ENCODE measurements around the gene BMPR1B. TPM values are rescaled to one million over a fixed set of nuclear protein-coding genes. Genes with fewer than 3 reads are reported as not detected.

BMPR1B gene
- total RNA-seq, 3 donors from 2014 or later (not counting 1 experiment from before 2014, with no cell fraction given): 0.25 TPM; not detected in 2

- Histone ChIP-seq H3K9me3 (ENCODE audit: control insufficient read depth, insufficient read depth, low read length) (no peaks in the 10 kb centered on the region), H3K27ac (ENCODE audit: low read length) (no peak overlapping the region), H3K36me3 (ENCODE audit: control insufficient read depth, insufficient read depth, low read length) (no peaks in the 10 kb centered on the region), H3K4me1 (ENCODE audit: control insufficient read depth, insufficient read depth, low read length) (no peaks in the 10 kb centered on the region), H3K4me3 (ENCODE audit: low read length) (no peak overlapping the region), H3K27me3 (ENCODE audit: control insufficient read depth, insufficient read depth, low read length) (no peaks in the 10 kb centered on the region)
- no peak for DNase-seq
- Mint-ChIP-seq H3K27ac (no peak overlapping the region), H3K4me1 (no peaks in the 10 kb centered on the region), H3K27me3 (ENCODE audit: low read depth in 2 of 2) (peaks cover 0 to 3% of the 10 kb centered on the region in 2 donors), H3K36me3 (no peaks in the 10 kb centered on the region), H3K9me3 (peaks cover 0 to 3% of the 10 kb centered on the region in 2 donors), H3K4me3 (no peak overlapping the region)
- no peak for ATAC-seq
- intact Hi-C loops (cut with micrococcal nuclease): no loop called here
- WGBS (ENCODE audit: insufficient coverage): 86% methylated on average over 1 of the region's 1 CpG
- TF ChIP-seq CTCF (IDR thresholded peaks at IDR 0.05): no peak
These were observed 131.8 kb downstream of the BMPR1B start for GRCh38 chr4:94889523-94889922.

GRCh38 chr4:94889946-94890345, 132.2 kb downstream of the BMPR1B start:
- H3K9me3 ChIP-seq (ENCODE audit: control insufficient read depth, insufficient read depth, low read length): no peaks in the 10 kb centered on the region
- ATAC-seq (no peak), DNase-seq (no peak)
- H3K4me3 ChIP-seq (ENCODE audit: low read length): no peak overlapping the region
- peaks cover 0 to 3% of the 10 kb centered on the region in 2 donors for H3K27me3 Mint-ChIP-seq (ENCODE audit: low read depth in 2 of 2)
- H3K27me3 ChIP-seq (ENCODE audit: control insufficient read depth, insufficient read depth, low read length): no peaks in the 10 kb centered on the region
- intact Hi-C loops (cut with micrococcal nuclease): no loop called here
- 85% methylated on average over 3 of the region's 3 CpGs for WGBS (ENCODE audit: insufficient coverage)
- H3K9me3 Mint-ChIP-seq: peaks cover 0 to 3% of the 10 kb centered on the region in 2 donors
- H3K36me3 ChIP-seq (ENCODE audit: control insufficient read depth, insufficient read depth, low read length): no peaks in the 10 kb centered on the region
- H3K36me3 Mint-ChIP-seq: no peaks in the 10 kb centered on the region
- H3K27ac ChIP-seq (ENCODE audit: low read length): no peak overlapping the region
- no peaks in the 10 kb centered on the region for H3K4me1 Mint-ChIP-seq
- H3K27ac Mint-ChIP-seq: no peak overlapping the region
- no peak overlapping the region for H3K4me3 Mint-ChIP-seq
- no peak for TF ChIP-seq CTCF (IDR thresholded peaks at IDR 0.05)
- no peaks in the 10 kb centered on the region for H3K4me1 ChIP-seq (ENCODE audit: control insufficient read depth, insufficient read depth, low read length)

GRCh38 chr4:94890579-94890978, 132.8 kb downstream of the BMPR1B start:
- TF ChIP-seq CTCF (IDR thresholded peaks at IDR 0.05): no peak
- 79% methylated on average over 3 of the region's 3 CpGs for WGBS (ENCODE audit: insufficient coverage)
- Mint-ChIP-seq H3K4me3 (no peak overlapping the region), H3K27me3 (ENCODE audit: low read depth in 2 of 2) (peaks cover 0 to 3% of the 10 kb centered on the region in 2 donors), H3K27ac (no peak overlapping the region), H3K9me3 (peaks cover 0 to 3% of the 10 kb centered on the region in 2 donors), H3K36me3 (no peaks in the 10 kb centered on the region), H3K4me1 (no peaks in the 10 kb centered on the region)
- intact Hi-C loops (cut with micrococcal nuclease): no loop called here
- DNase-seq: no peak
- Histone ChIP-seq H3K36me3 (ENCODE audit: control insufficient read depth, insufficient read depth, low read length) (no peaks in the 10 kb centered on the region), H3K4me1 (ENCODE audit: control insufficient read depth, insufficient read depth, low read length) (no peaks in the 10 kb centered on the region), H3K9me3 (ENCODE audit: control insufficient read depth, insufficient read depth, low read length) (no peaks in the 10 kb centered on the region), H3K4me3 (ENCODE audit: low read length) (no peak overlapping the region), H3K27ac (ENCODE audit: low read length) (no peak overlapping the region), H3K27me3 (ENCODE audit: control insufficient read depth, insufficient read depth, low read length) (no peaks in the 10 kb centered on the region)
- no peak for ATAC-seq

- Histone ChIP-seq H3K36me3 (ENCODE audit: control insufficient read depth, insufficient read depth, low read length) (no peaks in the 10 kb centered on the region), H3K27ac (ENCODE audit: low read length) (no peak overlapping the region), H3K27me3 (ENCODE audit: control insufficient read depth, insufficient read depth, low read length) (no peaks in the 10 kb centered on the region), H3K4me1 (ENCODE audit: control insufficient read depth, insufficient read depth, low read length) (no peaks in the 10 kb centered on the region), H3K9me3 (ENCODE audit: control insufficient read depth, insufficient read depth, low read length) (no peaks in the 10 kb centered on the region), H3K4me3 (ENCODE audit: low read length) (no peak overlapping the region)
- TF ChIP-seq CTCF (IDR thresholded peaks at IDR 0.05): no peak
- no peaks in the 10 kb centered on the region for H3K27me3 Mint-ChIP-seq (ENCODE audit: low read depth in 2 of 2)
- H3K27ac Mint-ChIP-seq: no peak overlapping the region
- no peak for ATAC-seq
- no peak overlapping the region for H3K4me3 Mint-ChIP-seq
- intact Hi-C loops (cut with micrococcal nuclease): no loop called here
- H3K4me1 Mint-ChIP-seq: no peaks in the 10 kb centered on the region
- H3K36me3 Mint-ChIP-seq: no peaks in the 10 kb centered on the region
- no peaks in the 10 kb centered on the region for H3K9me3 Mint-ChIP-seq
- no peak for DNase-seq
- 84% methylated on average over 4 of the region's 7 CpGs for WGBS (ENCODE audit: insufficient coverage)
These were observed 134.3 kb downstream of the BMPR1B start for GRCh38 chr4:94892051-94892450.

All from natural killer cell (primary cell).